SK-N-SH (cell line): ENCODE data around the gene FBXO2. TPM values are rescaled to one million over a fixed set of nuclear protein-coding genes. Genes with fewer than 3 reads are reported as not detected.
A peak's percentile ranks its signal among the peaks of the same experiment; 100 is the strongest.

Source experiments
- CTCF ChIA-PET: fragments of 300-600, 350-600 bp; formaldehyde crosslinking; extraction: SDS; loops from one replicate; lab custom pipeline; 2021; lab: Yijun Ruan, JAX
- POLR2A ChIA-PET: fragments of 350-600 bp; sonication (Branson Sonifier 250); formaldehyde crosslinking; extraction: SDS; loops from one replicate; lab custom pipeline; 2020; ENCODE audit warnings: antibody characterized with exemption, inconsistent platforms; lab: Yijun Ruan, JAX
- DNase-seq: peaks from one replicate; pipeline ENCODE4 v3.0.0; 2012
- H2AFZ ChIP-seq: fragments of 200-600 bp; sonication (generic); 2 replicates; pipeline ENCODE4 v1.8.1; 2016; ENCODE audit warnings: antibody characterized with exemption, mild to moderate bottlenecking, low read depth
- H3F3A ChIP-seq: fragments of 200-600 bp; sonication (generic); replicated peaks from 2 replicates; pipeline ENCODE3; 2016; ENCODE audit warnings: antibody characterized with exemption, mild to moderate bottlenecking; ENCODE audit not compliant: insufficient read depth
- H3K27ac ChIP-seq, 2 experiments: fragments of 200-500 bp in 1 of 2; fragments of 200-600 bp in 1 of 2; sonication (Bioruptor generic) in 1 of 2; sonication (generic), shearing (Covaris generic) in 1 of 2; 2 replicates each; pipeline versions ENCODE4 v1.5.1 to v1.6.1; 2014 to 2016; ENCODE audit warnings: low read depth in 2 of 2, inconsistent platforms in 1 of 2, low read length in 1 of 2, mild to moderate bottlenecking in 1 of 2, mixed read lengths in 1 of 2
- H3K27me3 ChIP-seq: fragments of 200-600 bp; sonication (generic), shearing (Covaris generic); 2 replicates; pipeline ENCODE4 v1.6.1; 2016; ENCODE audit warnings: mixed run types; ENCODE audit not compliant: insufficient read depth
- H3K36me3 ChIP-seq, 2 experiments: fragments of 200-500 bp in 1 of 2; fragments of 200-600 bp in 1 of 2; sonication (Bioruptor generic) in 1 of 2; sonication (generic) in 1 of 2; replicated peaks in 1 of 2; 2 replicates each; pipeline versions ENCODE3 to v1.5.1; 2014 to 2016; ENCODE audit warnings: low read length in 1 of 2, mild to moderate bottlenecking in 1 of 2; ENCODE audit not compliant: insufficient read depth in 2 of 2, control insufficient read depth in 1 of 2
- H3K4me1 ChIP-seq, 2 experiments: fragments of 200-500 bp in 1 of 2; fragments of 200-600 bp in 1 of 2; sonication (Bioruptor generic) in 1 of 2; sonication (generic), shearing (Covaris generic) in 1 of 2; 2 replicates each; pipeline versions ENCODE4 v1.5.1 to v1.6.1; 2014 to 2016; ENCODE audit warnings: low read depth in 1 of 2, low read length in 1 of 2, mixed run types in 1 of 2; ENCODE audit not compliant: insufficient read depth in 2 of 2, control insufficient read depth in 1 of 2
- H3K4me2 ChIP-seq: fragments of 200-600 bp; sonication (generic), shearing (Covaris generic); 2 replicates; pipeline ENCODE4 v1.6.1; 2017; ENCODE audit warnings: mixed run types
- H3K4me3 ChIP-seq, 2 experiments: fragments of 200-500 bp in 1 of 2; fragments of 200-600 bp in 1 of 2; sonication (Bioruptor generic) in 1 of 2; sonication (generic), shearing (Covaris generic) in 1 of 2; 2 replicates each; pipeline versions ENCODE4 v1.5.1 to v1.8.1; 2014 to 2016; ENCODE audit warnings: low read depth in 2 of 2, inconsistent platforms in 1 of 2, low read length in 1 of 2, mild to moderate bottlenecking in 1 of 2, mixed read lengths in 1 of 2, moderate library complexity in 1 of 2
- H3K79me2 ChIP-seq: fragments of 200-600 bp; sonication (generic); 2 replicates; pipeline ENCODE4 v1.8.1; 2017; ENCODE audit warnings: mild to moderate bottlenecking; ENCODE audit not compliant: insufficient read depth
- H3K9ac ChIP-seq: fragments of 200-600 bp; sonication (generic); 2 replicates; pipeline ENCODE4 v1.6.1; 2017; ENCODE audit warnings: mixed run types
- H3K9me2 ChIP-seq: fragments of 200-600 bp; sonication (generic); 2 replicates; pipeline ENCODE4 v1.6.1; 2017; ENCODE audit warnings: mixed run types
- H3K9me3 ChIP-seq: fragments of 200-600 bp; sonication (generic); 2 replicates; pipeline ENCODE4 v1.6.1; 2017; ENCODE audit warnings: mixed run types, mild to moderate bottlenecking, moderate library complexity
- H4K20me1 ChIP-seq: fragments of 200-600 bp; sonication (generic); 2 replicates; pipeline ENCODE4 v1.6.1; 2017; ENCODE audit warnings: mild to moderate bottlenecking, mixed run types; ENCODE audit not compliant: insufficient read depth
- CHD2 ChIP-seq: fragments of 150-350 bp; IDR thresholded peaks from 2 replicates; pipeline ENCODE4 v1.6.1; 2018; ENCODE audit warnings: low read length; ENCODE audit not compliant: partially characterized antibody
- EP300 ChIP-seq, 2 experiments: IDR thresholded peaks; 2 replicates each; pipeline versions ENCODE4 v1.4.0 to v1.6.1; 2012; ENCODE audit warnings: borderline replicate concordance in 1 of 2, low read depth in 1 of 2, low read length in 1 of 2
- EZH2phosphoT487 ChIP-seq: fragments of 200-600 bp; sonication (generic); IDR thresholded peaks from 2 replicates; pipeline ENCODE4 v1.6.1; 2017; ENCODE audit warnings: low read depth, mixed run types, mild to moderate bottlenecking, antibody characterized with exemption, moderate library complexity, borderline replicate concordance
- GABPA ChIP-seq: IDR thresholded peaks from 2 replicates; pipeline ENCODE4 v1.4.0; 2012; ENCODE audit warnings: low read depth, mild to moderate bottlenecking
- GATA2 ChIP-seq: sonication (generic); formaldehyde crosslinking; IDR thresholded peaks from 2 replicates; pipeline ENCODE4 v1.5.0; 2020; ENCODE audit warnings: mild to moderate bottlenecking, missing genetic modification reagents
- MAX ChIP-seq: IDR thresholded peaks from 2 replicates; pipeline ENCODE4 v1.4.0; 2012; ENCODE audit warnings: low read depth
- MEF2A ChIP-seq: IDR thresholded peaks from 2 replicates; pipeline ENCODE4 v1.4.0; 2012; ENCODE audit warnings: low read depth, borderline replicate concordance
- MXI1 ChIP-seq: IDR thresholded peaks from 2 replicates; pipeline ENCODE4 v1.6.1; 2012; ENCODE audit warnings: mild to moderate bottlenecking, low read depth, low read length, improper control_type of control experiment
- RFX5 ChIP-seq: IDR thresholded peaks from 2 replicates; pipeline ENCODE4 v1.6.1; 2012; ENCODE audit warnings: mild to moderate bottlenecking, improper control_type of control experiment, low read length
- RXRA ChIP-seq: IDR thresholded peaks from 2 replicates; pipeline ENCODE4 v1.4.0; 2012; ENCODE audit warnings: low read depth, mild to moderate bottlenecking, borderline replicate concordance
- TAF1 ChIP-seq: IDR thresholded peaks from 2 replicates; pipeline ENCODE4 v1.6.1; 2012; ENCODE audit warnings: low read depth, mild to moderate bottlenecking, low read length, moderate library complexity, borderline replicate concordance
- TCF12 ChIP-seq: IDR thresholded peaks from 2 replicates; pipeline ENCODE4 v1.4.0; 2012
- USF2 ChIP-seq: fragments of 150-350 bp; IDR thresholded peaks from 2 replicates; pipeline ENCODE4 v1.6.1; 2017; ENCODE audit warnings: antibody characterized with exemption, low read length, low read depth, borderline replicate concordance
- WGBS: methylation state at CpG from one replicate; pipeline ENCODE4 v1.1.6; 2017; ENCODE audit warnings: low lambda C conversion rate; 5-methylcytosine and 5-hydroxymethylcytosine counted together
- polyA plus RNA-seq, 3 experiments: library from polyadenylated mRNA; depleted of rRNA; stranded (reverse); fragments of >200 nt; gene quantifications; 2 replicates each; pipeline ENCODE4 v1.2.3, GENCODE V29; 2012
- TF ChIP-seq, protein P1 (sequence below): IDR thresholded peaks from 2 replicates; pipeline ENCODE4 v1.6.1; 2012; ENCODE audit warnings: mild to moderate bottlenecking, low read depth, low read length, moderate library complexity
- TF ChIP-seq, protein P2 (sequence below): fragments of 150-350 bp; IDR thresholded peaks from 2 replicates; pipeline ENCODE4 v1.6.1; 2016; ENCODE audit warnings: mild to moderate bottlenecking, low read depth, low read length
- TF ChIP-seq, protein P3 (sequence below): fragments of 200-600 bp; sonication (generic); IDR thresholded peaks from 2 replicates; pipeline ENCODE4 v1.6.1; 2017; ENCODE audit warnings: antibody characterized with exemption, mild to moderate bottlenecking, moderate library complexity
- TF ChIP-seq, protein P4 (sequence below): IDR thresholded peaks from 2 replicates; pipeline ENCODE4 v1.4.0; 2012; ENCODE audit warnings: low read depth, borderline replicate concordance

The FBXO2 gene
- polyA plus RNA-seq, 1 of the 3 experiments (the other 2 are of a cell fraction): 21.7 TPM

GRCh38 chr1:11701551-11701961 is 47.3 kb upstream of the FBXO2 start (continued):
- TF ChIP-seq, protein P1, sequence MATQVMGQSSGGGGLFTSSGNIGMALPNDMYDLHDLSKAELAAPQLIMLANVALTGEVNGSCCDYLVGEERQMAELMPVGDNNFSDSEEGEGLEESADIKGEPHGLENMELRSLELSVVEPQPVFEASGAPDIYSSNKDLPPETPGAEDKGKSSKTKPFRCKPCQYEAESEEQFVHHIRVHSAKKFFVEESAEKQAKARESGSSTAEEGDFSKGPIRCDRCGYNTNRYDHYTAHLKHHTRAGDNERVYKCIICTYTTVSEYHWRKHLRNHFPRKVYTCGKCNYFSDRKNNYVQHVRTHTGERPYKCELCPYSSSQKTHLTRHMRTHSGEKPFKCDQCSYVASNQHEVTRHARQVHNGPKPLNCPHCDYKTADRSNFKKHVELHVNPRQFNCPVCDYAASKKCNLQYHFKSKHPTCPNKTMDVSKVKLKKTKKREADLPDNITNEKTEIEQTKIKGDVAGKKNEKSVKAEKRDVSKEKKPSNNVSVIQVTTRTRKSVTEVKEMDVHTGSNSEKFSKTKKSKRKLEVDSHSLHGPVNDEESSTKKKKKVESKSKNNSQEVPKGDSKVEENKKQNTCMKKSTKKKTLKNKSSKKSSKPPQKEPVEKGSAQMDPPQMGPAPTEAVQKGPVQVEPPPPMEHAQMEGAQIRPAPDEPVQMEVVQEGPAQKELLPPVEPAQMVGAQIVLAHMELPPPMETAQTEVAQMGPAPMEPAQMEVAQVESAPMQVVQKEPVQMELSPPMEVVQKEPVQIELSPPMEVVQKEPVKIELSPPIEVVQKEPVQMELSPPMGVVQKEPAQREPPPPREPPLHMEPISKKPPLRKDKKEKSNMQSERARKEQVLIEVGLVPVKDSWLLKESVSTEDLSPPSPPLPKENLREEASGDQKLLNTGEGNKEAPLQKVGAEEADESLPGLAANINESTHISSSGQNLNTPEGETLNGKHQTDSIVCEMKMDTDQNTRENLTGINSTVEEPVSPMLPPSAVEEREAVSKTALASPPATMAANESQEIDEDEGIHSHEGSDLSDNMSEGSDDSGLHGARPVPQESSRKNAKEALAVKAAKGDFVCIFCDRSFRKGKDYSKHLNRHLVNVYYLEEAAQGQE: no peak
- TF ChIP-seq, all 33 proteins: peak for 0

GRCh38 chr1:11700601-11701467 is 46.6 kb upstream of the FBXO2 start:
- no peak overlapping the region for H3K4me3 ChIP-seq
- ChIA-PET POLR2A (no interaction called here), CTCF (interaction anchor here (0.9 to 3.9 kb wide), 8 partner anchors 9 to 56 kb away, joined by 4 to 16 read pairs (median 11); partner anchors contain the start of genes DRAXIN and FBXO6)
- H3K27ac ChIP-seq: no peak overlapping the region
- no peaks in the 10 kb centered on the region for H3F3A ChIP-seq
- no peaks in the 10 kb centered on the region for H4K20me1 ChIP-seq
- H3K27me3 ChIP-seq: no peaks in the 10 kb centered on the region; the same call in 1 of the 2 replicates
- H3K9me2 ChIP-seq: no peaks in the 10 kb centered on the region
- H3K9me3 ChIP-seq: no peaks in the 10 kb centered on the region
- H3K79me2 ChIP-seq: no peaks in the 10 kb centered on the region
- no peak overlapping the region for H2AFZ ChIP-seq
- no peak overlapping the region for H3K9ac ChIP-seq
- WGBS: 50% methylated on average over 20 of the region's 34 CpGs
- H3K4me2 ChIP-seq: peak overlapping the region; percentile 56
- H3K4me1 ChIP-seq: peaks cover 0 to 9% of the 10 kb centered on the region in 2 experiments; a peak in 1 of 4 replicates
- no peak for DNase-seq
- no peaks in the 10 kb centered on the region for H3K36me3 ChIP-seq
- TF ChIP-seq EZH2phosphoT487 (no peak), RXRA (no peak), MEF2A (no peak), TCF12 (no peak), USF2 (no peak), MAX (no peak), TAF1 (no peak), RFX5 (no peak), GATA2 (CRISPR knock-in tag) (no peak), EP300 (IDR thresholded peaks at IDR 0.05; ENCODE audit: borderline replicate concordance in 1 of 2, low read depth in 1 of 2, low read length in 1 of 2) (no peak), MXI1 (no peak), GABPA (no peak), CHD2 (no peak)
- TF ChIP-seq, protein P2, sequence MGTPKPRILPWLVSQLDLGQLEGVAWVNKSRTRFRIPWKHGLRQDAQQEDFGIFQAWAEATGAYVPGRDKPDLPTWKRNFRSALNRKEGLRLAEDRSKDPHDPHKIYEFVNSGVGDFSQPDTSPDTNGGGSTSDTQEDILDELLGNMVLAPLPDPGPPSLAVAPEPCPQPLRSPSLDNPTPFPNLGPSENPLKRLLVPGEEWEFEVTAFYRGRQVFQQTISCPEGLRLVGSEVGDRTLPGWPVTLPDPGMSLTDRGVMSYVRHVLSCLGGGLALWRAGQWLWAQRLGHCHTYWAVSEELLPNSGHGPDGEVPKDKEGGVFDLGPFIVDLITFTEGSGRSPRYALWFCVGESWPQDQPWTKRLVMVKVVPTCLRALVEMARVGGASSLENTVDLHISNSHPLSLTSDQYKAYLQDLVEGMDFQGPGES: no peak
- TF ChIP-seq, protein P3, sequence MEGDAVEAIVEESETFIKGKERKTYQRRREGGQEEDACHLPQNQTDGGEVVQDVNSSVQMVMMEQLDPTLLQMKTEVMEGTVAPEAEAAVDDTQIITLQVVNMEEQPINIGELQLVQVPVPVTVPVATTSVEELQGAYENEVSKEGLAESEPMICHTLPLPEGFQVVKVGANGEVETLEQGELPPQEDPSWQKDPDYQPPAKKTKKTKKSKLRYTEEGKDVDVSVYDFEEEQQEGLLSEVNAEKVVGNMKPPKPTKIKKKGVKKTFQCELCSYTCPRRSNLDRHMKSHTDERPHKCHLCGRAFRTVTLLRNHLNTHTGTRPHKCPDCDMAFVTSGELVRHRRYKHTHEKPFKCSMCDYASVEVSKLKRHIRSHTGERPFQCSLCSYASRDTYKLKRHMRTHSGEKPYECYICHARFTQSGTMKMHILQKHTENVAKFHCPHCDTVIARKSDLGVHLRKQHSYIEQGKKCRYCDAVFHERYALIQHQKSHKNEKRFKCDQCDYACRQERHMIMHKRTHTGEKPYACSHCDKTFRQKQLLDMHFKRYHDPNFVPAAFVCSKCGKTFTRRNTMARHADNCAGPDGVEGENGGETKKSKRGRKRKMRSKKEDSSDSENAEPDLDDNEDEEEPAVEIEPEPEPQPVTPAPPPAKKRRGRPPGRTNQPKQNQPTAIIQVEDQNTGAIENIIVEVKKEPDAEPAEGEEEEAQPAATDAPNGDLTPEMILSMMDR: no peak
- TF ChIP-seq, protein P4, sequence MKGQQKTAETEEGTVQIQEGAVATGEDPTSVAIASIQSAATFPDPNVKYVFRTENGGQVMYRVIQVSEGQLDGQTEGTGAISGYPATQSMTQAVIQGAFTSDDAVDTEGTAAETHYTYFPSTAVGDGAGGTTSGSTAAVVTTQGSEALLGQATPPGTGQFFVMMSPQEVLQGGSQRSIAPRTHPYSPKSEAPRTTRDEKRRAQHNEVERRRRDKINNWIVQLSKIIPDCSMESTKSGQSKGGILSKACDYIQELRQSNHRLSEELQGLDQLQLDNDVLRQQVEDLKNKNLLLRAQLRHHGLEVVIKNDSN: no peak
